HEK293T (cell line): ENCODE measurements around the gene UTF1.

ENCODE experiments used
- CTCF ChIA-PET: fragments of 350-600 bp; formaldehyde crosslinking; extraction: SDS; loops from one replicate; lab custom pipeline; 2021; ENCODE audit warnings: antibody characterized with exemption, inconsistent platforms; lab: Yijun Ruan, JAX
- POLR2A ChIA-PET: fragments of 350-600 bp; formaldehyde crosslinking; extraction: SDS; loops from one replicate; lab custom pipeline; 2020; ENCODE audit warnings: antibody characterized with exemption, inconsistent platforms; lab: Yijun Ruan, JAX
- DNase-seq: peaks from one replicate; pipeline ENCODE4 v3.0.0; 2012; ENCODE audit warnings: mixed read lengths; ENCODE audit errors: extremely low spot score
- ARNT ChIP-seq: fragments of 450-650 bp; IDR thresholded peaks from 2 replicates; pipeline ENCODE4 v1.6.1; 2017; ENCODE audit warnings: mild to moderate bottlenecking
- BHLHE40 ChIP-seq: fragments of 450-650 bp; IDR thresholded peaks from 2 replicates; pipeline ENCODE4 v1.6.1; 2016; ENCODE audit warnings: mild to moderate bottlenecking, moderate library complexity, borderline replicate concordance
- CTBP1 ChIP-seq: fragments of 450-650 bp; IDR thresholded peaks from 2 replicates; pipeline ENCODE4 v1.6.1; 2016; ENCODE audit warnings: borderline replicate concordance
- ELF4 ChIP-seq: fragments of 450-650 bp; IDR thresholded peaks from 2 replicates; pipeline ENCODE4 v1.6.1; 2017; ENCODE audit warnings: antibody characterized with exemption
- FOXA1 ChIP-seq: fragments of 450-650 bp; IDR thresholded peaks from 2 replicates; pipeline ENCODE4 v1.6.1; 2016; ENCODE audit warnings: mild to moderate bottlenecking
- FOXK2 ChIP-seq: fragments of 450-650 bp; IDR thresholded peaks from 2 replicates; pipeline ENCODE4 v1.6.1; 2016; ENCODE audit warnings: mild to moderate bottlenecking
- FOXM1 ChIP-seq: fragments of 450-650 bp; IDR thresholded peaks from 2 replicates; pipeline ENCODE4 v1.6.1; 2017; ENCODE audit warnings: mild to moderate bottlenecking, borderline replicate concordance
- HDGF ChIP-seq: fragments of 450-650 bp; IDR thresholded peaks from 2 replicates; pipeline ENCODE4 v1.6.1; 2017; ENCODE audit warnings: antibody characterized with exemption, borderline replicate concordance
- L3MBTL2 ChIP-seq: fragments of 450-650 bp; conservative IDR thresholded peaks from 2 replicates; pipeline ENCODE4 v1.6.1; 2016; ENCODE audit warnings: mild to moderate bottlenecking
- LEF1 ChIP-seq: fragments of 450-650 bp; IDR thresholded peaks from 2 replicates; pipeline ENCODE4 v1.6.1; 2017; ENCODE audit warnings: mild to moderate bottlenecking, borderline replicate concordance
- NFRKB ChIP-seq: fragments of 450-650 bp; IDR thresholded peaks from 2 replicates; pipeline ENCODE4 v1.6.1; 2016; ENCODE audit warnings: mild to moderate bottlenecking, moderate library complexity
- PKNOX1 ChIP-seq: fragments of 450-650 bp; IDR thresholded peaks from 2 replicates; pipeline ENCODE4 v1.6.1; 2016
- SP1 ChIP-seq: fragments of 450-650 bp; IDR thresholded peaks from 2 replicates; pipeline ENCODE4 v1.6.1; 2017
- SUZ12 ChIP-seq: fragments of 450-650 bp; IDR thresholded peaks from 2 replicates; pipeline ENCODE4 v1.6.1; 2016; ENCODE audit warnings: mild to moderate bottlenecking
- TARDBP ChIP-seq: fragments of 450-650 bp; IDR thresholded peaks from 2 replicates; pipeline ENCODE4 v1.6.1; 2016
- ZNF384 ChIP-seq: fragments of 450-650 bp; IDR thresholded peaks from 2 replicates; pipeline ENCODE4 v1.6.1; 2016

Gene UTF1

GRCh38 chr10:133202778-133203651 lies 27.0 kb upstream of the UTF1 start:
- ChIA-PET CTCF (interaction anchor here (0.6 kb wide), 1 partner anchor 361 kb away, joined by 3 read pairs; no protein-coding TSS in a partner anchor), POLR2A (no interaction called here)
- no peak for DNase-seq
- TF ChIP-seq L3MBTL2 (no peak), ELF4 (no peak), NFRKB (no peak), ARNT (no peak), HDGF (no peak), CTBP1 (no peak)

DNA sequence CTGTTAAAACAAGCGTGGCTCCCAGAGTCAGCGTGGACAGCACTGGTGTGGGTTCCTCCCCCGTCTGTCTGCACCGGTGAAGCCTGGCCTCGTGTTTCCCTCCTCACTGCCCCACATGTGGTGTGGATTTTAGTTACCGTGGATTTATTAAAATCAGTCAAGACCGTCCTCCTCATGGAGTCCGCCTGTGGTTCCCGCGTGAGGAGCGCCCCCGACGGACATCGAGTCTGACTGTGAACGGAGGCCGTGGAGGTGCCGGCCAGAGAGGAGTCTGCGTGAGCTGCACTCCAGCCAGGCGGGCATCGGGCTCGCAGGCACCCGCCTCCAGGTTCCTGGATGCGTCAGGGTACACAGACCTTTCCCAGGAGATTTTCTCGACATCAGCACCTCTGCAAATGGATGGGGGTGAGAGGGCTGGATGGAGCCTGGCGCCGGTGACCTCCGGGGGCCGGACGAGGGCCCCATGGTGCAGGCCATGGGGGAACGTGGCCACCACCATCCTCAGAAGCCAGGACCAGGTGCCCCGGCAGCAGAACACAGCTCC lies 26.3 kb upstream of the UTF1 start:
- ChIA-PET POLR2A (no interaction called here), CTCF (interaction anchor here (0.6 kb wide), 1 partner anchor 362 kb away, joined by 3 read pairs; no protein-coding TSS in a partner anchor)
- TF ChIP-seq FOXA1 (no peak), HDGF (no peak), ZNF384 (no peak), FOXK2 (no peak), CTBP1 (no peak), TARDBP (no peak), ARNT (no peak), LEF1 (no peak), PKNOX1 (no peak), NFRKB (no peak), BHLHE40 (no peak), L3MBTL2 (no peak), SP1 (no peak), SUZ12 (no peak)
- no peak for DNase-seq

- POLR2A ChIA-PET, result no interaction called here
- TF ChIP-seq ZNF384, result no peak
- no peak for TF ChIP-seq SUZ12
- no peak for TF ChIP-seq ARNT
- TF ChIP-seq CTBP1, result no peak
- no peak for TF ChIP-seq FOXK2
- no peak for TF ChIP-seq ELF4
- no peak for TF ChIP-seq HDGF
- TF ChIP-seq FOXA1, result no peak
- TF ChIP-seq LEF1, result no peak
- no peak for TF ChIP-seq TARDBP
- no peak for TF ChIP-seq SP1
- TF ChIP-seq FOXM1, result no peak
- no peak for TF ChIP-seq BHLHE40
- no peak for TF ChIP-seq PKNOX1
- no peak for TF ChIP-seq NFRKB
- TF ChIP-seq L3MBTL2, result no peak
- no peak for DNase-seq
- CTCF ChIA-PET, result no interaction called here
These were observed 25.6 kb upstream of the UTF1 start for GRCh38 chr10:133204226-133205015.

DNA sequence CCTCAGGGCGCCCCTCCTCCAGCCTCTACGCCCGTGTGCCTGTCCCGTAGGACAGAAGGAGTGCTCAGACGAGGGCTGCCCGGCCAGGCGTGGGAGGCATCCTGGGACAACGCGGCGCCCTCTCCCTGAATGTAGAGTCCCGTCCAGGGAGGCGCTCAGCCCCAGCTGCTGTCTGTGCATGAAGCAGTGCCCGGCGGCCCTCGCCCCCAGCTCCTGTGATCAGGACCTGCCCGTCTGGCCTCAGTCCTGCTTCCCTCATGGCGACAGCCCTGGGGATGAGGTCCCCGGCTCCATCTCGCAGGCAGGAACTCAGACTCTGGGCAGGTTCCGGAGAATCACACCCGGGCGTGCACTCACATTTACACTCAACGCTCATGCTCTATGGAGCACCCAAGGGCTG lies 24.9 kb upstream of the UTF1 start:
- TF ChIP-seq HDGF (no peak), SP1 (no peak), ARNT (no peak), L3MBTL2 (no peak), ELF4 (no peak), CTBP1 (no peak), FOXK2 (no peak), FOXA1 (no peak), ZNF384 (no peak), SUZ12 (no peak), NFRKB (no peak), BHLHE40 (no peak), TARDBP (no peak), PKNOX1 (no peak), FOXM1 (no peak), LEF1 (no peak)
- ChIA-PET POLR2A (no interaction called here), CTCF (no interaction called here)
- DNase-seq, result no peak

DNA sequence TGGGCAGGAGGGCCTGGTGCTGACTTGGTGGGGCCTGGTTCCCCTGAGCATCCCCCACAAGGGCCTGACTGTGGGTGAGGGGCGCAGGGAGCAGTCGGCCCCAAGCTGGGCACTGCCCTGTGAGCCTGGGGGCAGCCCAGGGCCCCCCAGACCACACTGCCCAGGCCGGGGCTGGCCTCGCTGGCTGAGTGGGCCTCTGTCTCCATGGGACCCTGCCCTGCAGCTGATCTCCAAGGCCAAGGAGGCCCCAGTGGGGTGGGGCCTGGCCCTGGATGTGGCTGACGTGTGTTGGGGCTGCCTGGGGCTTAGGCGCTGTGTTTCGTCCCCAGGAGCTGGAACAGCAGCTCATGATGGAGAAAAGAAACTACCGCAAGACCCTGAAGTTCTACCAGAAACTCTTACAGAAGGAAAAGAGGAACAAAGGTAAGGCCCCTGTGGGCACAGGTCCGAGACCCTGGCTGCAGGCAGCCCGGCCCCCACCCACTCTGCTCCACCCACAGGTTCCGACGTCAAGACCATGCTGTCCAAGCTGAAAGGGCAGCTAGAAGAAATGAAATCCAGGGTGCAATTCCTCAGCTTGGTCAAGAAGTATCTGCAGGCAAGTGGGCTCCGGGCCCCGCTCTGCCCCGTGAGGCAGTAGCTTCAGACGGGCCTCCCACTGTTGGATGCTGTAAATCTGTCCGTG lies 23.5 kb upstream of the UTF1 start:
- ChIA-PET CTCF (no interaction called here), POLR2A (no interaction called here)
- DNase-seq, result no peak
- TF ChIP-seq PKNOX1 (no peak), BHLHE40 (no peak), SUZ12 (no peak), ELF4 (no peak), NFRKB (no peak), SP1 (no peak), LEF1 (no peak), ZNF384 (no peak), L3MBTL2 (no peak), TARDBP (no peak), FOXK2 (no peak), FOXA1 (no peak), CTBP1 (no peak), ARNT (no peak), FOXM1 (no peak), HDGF (no peak)
